Activated CD8-positive, alpha-beta T cell treated with anti-CD3 and anti-CD28 coated beads for 36 hours (primary cell): ENCODE data around the gene ZC2HC1B. TPM values are rescaled to one million over a fixed set of nuclear protein-coding genes. Genes with fewer than 3 reads are reported as not detected.
"Not testable (repeated sequence)": the region's sequence is repeated elsewhere in the genome, so short reads cannot be mapped to it uniquely, and the experiment has no call there.

Source experiments
- ATAC-seq: fragments of 200-7000 bp; cut with Tn5 transposase; one replicate; pipeline ENCODE4 v1.10.0; 2021; ENCODE audit warnings: mild to moderate bottlenecking, moderate library complexity
- CTCF ChIA-PET: fragments of 350-600 bp; sonication (Branson Sonifier 250); formaldehyde crosslinking; loops from one replicate; lab custom pipeline; 2021; ENCODE audit warnings: antibody characterized with exemption; lab: Charles Lee
- POLR2A ChIA-PET: fragments of 350-600 bp; sonication (Branson Sonifier 250); formaldehyde crosslinking; loops from one replicate; lab custom pipeline; 2021; ENCODE audit warnings: antibody characterized with exemption; lab: Charles Lee
- DNase-seq: peaks from one replicate; pipeline ENCODE4 v3.0.0-alpha.2; 2020
- H3K27ac Mint-ChIP-seq: one replicate; pipeline ENCODE4 v1.8.0; 2021; ENCODE audit warnings: mild to moderate bottlenecking, mixed read lengths
- H3K27me3 Mint-ChIP-seq: one replicate; pipeline ENCODE4 v1.8.0; 2021; ENCODE audit warnings: mixed read lengths
- H3K36me3 Mint-ChIP-seq: one replicate; pipeline ENCODE4 v1.8.0; 2021; ENCODE audit warnings: low read depth, mixed read lengths
- H3K4me1 Mint-ChIP-seq: one replicate; pipeline ENCODE4 v1.8.0; 2021; ENCODE audit warnings: low read depth, mixed read lengths
- H3K4me3 Mint-ChIP-seq: one replicate; pipeline ENCODE4 v1.8.0; 2021; ENCODE audit warnings: mild to moderate bottlenecking, moderate library complexity, mixed read lengths
- H3K9me3 Mint-ChIP-seq: one replicate; pipeline ENCODE4 v1.8.0; 2021; ENCODE audit warnings: mixed read lengths
- CTCF ChIP-seq: fragments of 200-600 bp; IDR thresholded peaks from one replicate; pipeline ENCODE4 v1.8.0; 2022; ENCODE audit warnings: antibody characterized with exemption, mild to moderate bottlenecking
- intact Hi-C: fragments of 100-400 bp; cut with micrococcal nuclease; formaldehyde crosslinking; loops from one replicate; pipeline ENCODE4 v1.10.0; 2022
- total RNA-seq, 2 experiments: library from RNA; stranded (reverse); gene quantifications; one replicate each; pipeline ENCODE4 v1.2.3, GENCODE V29; 2021

The ZC2HC1B gene
- total RNA-seq, 2 experiments from 2014 or later, result not detected

- Mint-ChIP-seq H3K27me3 (no peaks in the 10 kb centered on the region), H3K4me3 (peak overlapping the region; percentile 24), H3K27ac (no peak overlapping the region), H3K4me1 (peaks cover 33% of the 10 kb centered on the region), H3K9me3 (no peaks in the 10 kb centered on the region), H3K36me3 (peaks cover 57% of the 10 kb centered on the region)
- ATAC-seq (no peak), DNase-seq (no peak)
- CTCF ChIA-PET, result interaction anchor here (0.6 to 2.8 kb wide), 4 partner anchors 13 to 290 kb away, joined by 3 to 18 read pairs (median 3); no protein-coding TSS in a partner anchor
- no peak for TF ChIP-seq CTCF
- POLR2A ChIA-PET, result interaction anchor here (0.9 to 4.2 kb wide), 5 partner anchors 11 to 38 kb away, joined by 3 to 13 read pairs (median 4); no protein-coding TSS in a partner anchor
- intact Hi-C loops, result loop anchor here (10.0 kb wide), 1 partner anchor 270 kb away; no protein-coding TSS in a partner anchor
These were observed 19.2 kb upstream of the ZC2HC1B start for GRCh38 chr6:143845033-143845432.

DNA sequence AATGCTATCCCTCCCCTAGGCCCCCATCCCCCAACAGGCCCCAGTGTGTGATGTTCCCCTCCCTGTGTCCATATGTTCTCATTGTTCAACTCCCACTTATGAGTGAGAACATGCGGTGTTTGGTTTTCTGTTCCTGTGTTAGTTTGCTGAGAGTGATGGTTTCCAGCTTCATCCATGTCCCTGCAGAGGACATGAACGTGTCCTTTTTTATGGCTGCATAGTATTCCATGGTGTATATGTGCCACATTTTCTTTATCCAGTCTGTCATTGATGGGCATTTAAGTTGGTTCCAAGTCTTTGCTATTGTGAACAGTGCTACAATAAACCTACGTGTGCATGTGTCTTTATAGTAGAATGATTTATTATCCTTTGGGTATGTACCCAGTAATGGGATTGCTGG lies 12.6 kb upstream of the ZC2HC1B start:
- ATAC-seq, H3K27me3 Mint-ChIP-seq, CTCF ChIA-PET, H3K27ac Mint-ChIP-seq, DNase-seq, intact Hi-C loops, H3K4me3 Mint-ChIP-seq: not testable (repeated sequence)
- Mint-ChIP-seq H3K9me3 (peaks cover 17% of the 10 kb centered on the region), H3K36me3 (peaks cover 93% of the 10 kb centered on the region), H3K4me1 (peaks cover 50% of the 10 kb centered on the region)
- POLR2A ChIA-PET, result interaction anchor here (0.9 kb wide), 1 partner anchor 8 kb away, joined by 5 read pairs; no protein-coding TSS in a partner anchor

DNA sequence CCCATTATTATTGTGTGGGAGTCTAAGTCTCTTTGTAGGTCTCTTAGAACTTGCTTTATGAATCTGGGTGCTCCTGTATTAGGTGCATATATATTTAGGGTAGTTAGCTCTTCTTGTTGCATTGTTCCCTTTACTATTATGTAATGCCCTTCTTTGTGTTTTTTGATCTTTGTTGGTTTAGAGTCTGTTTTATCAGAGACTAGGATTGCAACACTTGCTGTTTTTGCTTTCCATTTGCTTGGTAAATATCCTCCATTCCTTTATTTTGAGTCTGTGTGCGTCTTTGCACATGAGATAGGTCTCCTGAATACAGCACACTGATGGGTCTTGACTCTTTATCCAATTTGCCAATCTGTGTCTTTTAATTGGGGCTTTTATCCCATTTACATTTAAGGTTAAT lies 9.2 kb upstream of the ZC2HC1B start:
- intact Hi-C loops, ATAC-seq, DNase-seq, H3K27ac Mint-ChIP-seq, H3K27me3 Mint-ChIP-seq, CTCF ChIA-PET, H3K4me3 Mint-ChIP-seq: not testable (repeated sequence)
- Mint-ChIP-seq H3K4me1 (peaks cover 41% of the 10 kb centered on the region), H3K36me3 (peaks cover 92% of the 10 kb centered on the region), H3K9me3 (peaks cover 17% of the 10 kb centered on the region)
- POLR2A ChIA-PET, result interaction anchor here (1.2 kb wide), 1 partner anchor 12 kb away, joined by 3 read pairs; no protein-coding TSS in a partner anchor

DNA sequence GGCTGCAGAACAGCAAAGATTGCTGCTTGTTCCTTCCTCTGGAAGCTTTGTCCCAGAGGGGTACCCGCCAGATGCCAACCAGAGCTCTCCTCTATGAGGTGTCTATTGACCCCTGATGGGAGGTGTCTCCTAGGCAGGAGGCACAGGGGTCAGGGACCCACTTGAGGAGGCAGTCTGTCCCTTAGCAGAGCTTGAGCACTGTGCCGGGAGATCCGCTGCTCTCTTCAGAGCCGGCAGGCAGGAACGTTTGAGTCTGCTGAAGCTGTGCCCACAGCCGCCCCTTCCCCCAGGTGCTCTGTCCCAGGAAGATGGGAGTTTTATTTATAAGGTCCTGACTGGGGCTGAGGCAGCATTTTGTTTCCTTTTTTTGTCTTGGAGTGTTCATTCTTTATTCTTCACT lies 7.5 kb upstream of the ZC2HC1B start:
- peaks cover 36% of the 10 kb centered on the region for H3K4me1 Mint-ChIP-seq
- CTCF ChIA-PET, H3K4me3 Mint-ChIP-seq, intact Hi-C loops, H3K27ac Mint-ChIP-seq, DNase-seq, H3K27me3 Mint-ChIP-seq, ATAC-seq: not testable (repeated sequence)
- peaks cover 11% of the 10 kb centered on the region for H3K9me3 Mint-ChIP-seq
- peaks cover 88% of the 10 kb centered on the region for H3K36me3 Mint-ChIP-seq
- POLR2A ChIA-PET, result interaction anchor here (0.7 to 1.7 kb wide), 2 partner anchors 11 to 13 kb away, joined by 3 to 4 read pairs; no protein-coding TSS in a partner anchor

DNA sequence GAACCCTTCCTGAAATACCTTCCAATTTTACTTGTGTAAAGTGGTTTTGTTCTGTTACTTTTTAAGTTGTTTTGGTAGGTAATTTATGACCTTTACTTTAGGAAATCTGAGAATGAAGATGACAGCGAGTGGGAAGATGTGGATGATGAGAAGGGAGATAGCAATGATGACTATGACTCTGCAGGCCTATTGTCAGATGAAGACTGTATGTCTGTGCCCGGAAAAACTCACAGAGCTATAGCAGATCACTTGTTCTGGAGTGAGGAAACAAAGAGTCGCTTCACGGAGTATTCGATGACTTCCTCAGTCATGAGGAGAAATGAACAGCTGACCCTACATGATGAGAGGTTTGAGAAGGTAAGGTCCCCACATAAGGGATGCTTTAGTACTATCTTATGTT lies 6.6 kb upstream of the ZC2HC1B start:
- Mint-ChIP-seq H3K36me3 (peaks cover 87% of the 10 kb centered on the region), H3K9me3 (peaks cover 7% of the 10 kb centered on the region), H3K27ac (no peak overlapping the region), H3K4me1 (peaks cover 27% of the 10 kb centered on the region), H3K4me3 (no peak overlapping the region), H3K27me3 (no peaks in the 10 kb centered on the region)
- no peak for TF ChIP-seq CTCF
- POLR2A ChIA-PET, result interaction anchor here (1.2 to 1.6 kb wide), 2 partner anchors 9 to 13 kb away, joined by 3 to 5 read pairs; no protein-coding TSS in a partner anchor
- intact Hi-C loops, result no loop called here
- DNase-seq (no peak), ATAC-seq (no peak)
- CTCF ChIA-PET, result interaction anchor here (1.4 kb wide), 2 partner anchors 12 to 282 kb away, joined by 3 to 4 read pairs; no protein-coding TSS in a partner anchor

DNA sequence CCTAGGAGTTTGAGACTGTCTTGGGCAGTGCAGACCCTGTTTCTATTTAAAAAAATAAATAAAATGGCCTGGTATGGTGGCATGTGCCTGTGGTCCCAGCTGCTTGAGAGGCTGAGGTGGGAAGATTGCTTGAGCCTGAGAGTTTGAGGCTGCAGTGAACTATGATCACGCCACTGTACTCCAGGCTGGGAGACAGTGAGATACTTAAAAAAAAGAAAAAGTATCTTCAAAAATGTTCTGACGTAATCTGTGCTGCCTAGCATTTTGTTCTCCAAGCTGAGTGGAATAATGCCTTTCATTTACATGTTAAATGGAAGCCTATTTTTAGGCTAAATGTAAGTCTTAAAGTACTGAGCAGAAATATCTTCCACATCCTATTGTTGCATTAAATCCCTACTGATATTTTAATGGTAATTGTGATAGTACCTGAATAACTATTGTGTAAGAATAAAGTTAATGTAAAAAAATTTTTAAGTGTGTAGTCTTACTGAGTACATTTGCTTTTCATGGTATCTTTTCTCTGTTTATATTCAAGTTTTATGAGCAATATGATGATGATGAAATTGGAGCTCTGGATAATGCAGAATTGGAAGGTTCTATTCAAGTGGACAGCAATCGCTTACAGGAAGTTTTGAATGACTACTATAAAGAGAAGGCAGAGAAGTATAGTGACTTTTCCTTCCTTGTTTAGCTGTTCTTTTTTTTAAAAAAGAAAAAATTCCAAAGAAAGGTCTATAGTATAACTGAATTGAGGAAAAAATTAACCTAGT lies 4.2 kb upstream of the ZC2HC1B start:
- peaks cover 80% of the 10 kb centered on the region for H3K36me3 Mint-ChIP-seq
- H3K27me3 Mint-ChIP-seq, result no peaks in the 10 kb centered on the region
- ChIA-PET CTCF (interaction anchor here (0.7 to 1.9 kb wide), 2 partner anchors 16 to 285 kb away, joined by 4 to 8 read pairs; no protein-coding TSS in a partner anchor), POLR2A (interaction anchor here (0.7 to 1.1 kb wide), 2 partner anchors 15 to 17 kb away, joined by 3 read pairs; partner anchors contain the start of gene LTV1)
- H3K4me1 Mint-ChIP-seq, result peaks cover 9% of the 10 kb centered on the region
- peaks cover 5% of the 10 kb centered on the region for H3K9me3 Mint-ChIP-seq
- ATAC-seq (no peak), DNase-seq (no peak)
- TF ChIP-seq CTCF, result no peak
- intact Hi-C loops, result no loop called here
- H3K27ac Mint-ChIP-seq, result no peak overlapping the region
- H3K4me3 Mint-ChIP-seq, result no peak overlapping the region
